ENCODE data around the gene PPP6R1.

PPP6R1 gene

DNA sequence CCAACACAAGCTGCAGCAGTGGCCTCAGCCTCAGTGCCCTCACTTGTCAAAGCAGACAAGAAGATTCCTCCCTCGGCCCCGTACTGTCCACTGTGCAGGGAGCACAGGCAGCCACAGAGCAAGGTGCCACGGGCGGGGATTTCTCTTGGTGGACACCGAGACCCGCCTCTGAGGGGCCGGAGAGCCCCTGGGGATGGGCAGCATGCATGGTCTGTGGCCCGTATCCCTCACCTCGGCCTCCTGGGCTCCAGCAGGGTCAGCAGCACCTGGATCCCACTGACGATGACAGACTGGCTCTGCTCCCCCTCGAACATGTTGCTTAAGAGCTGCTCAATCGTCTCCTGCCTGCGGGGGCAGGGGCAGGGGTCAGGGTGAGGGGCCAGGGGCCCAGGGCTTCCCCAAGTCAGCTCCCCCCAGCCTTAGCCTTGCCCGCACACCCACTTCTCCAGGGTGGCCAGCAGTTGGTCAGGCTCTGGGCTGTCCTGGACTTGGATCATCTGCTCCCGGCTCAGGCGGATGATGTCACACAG, 16.8 kb downstream of the PPP6R1 start:
- TF ChIP-seq, protein P1, sequence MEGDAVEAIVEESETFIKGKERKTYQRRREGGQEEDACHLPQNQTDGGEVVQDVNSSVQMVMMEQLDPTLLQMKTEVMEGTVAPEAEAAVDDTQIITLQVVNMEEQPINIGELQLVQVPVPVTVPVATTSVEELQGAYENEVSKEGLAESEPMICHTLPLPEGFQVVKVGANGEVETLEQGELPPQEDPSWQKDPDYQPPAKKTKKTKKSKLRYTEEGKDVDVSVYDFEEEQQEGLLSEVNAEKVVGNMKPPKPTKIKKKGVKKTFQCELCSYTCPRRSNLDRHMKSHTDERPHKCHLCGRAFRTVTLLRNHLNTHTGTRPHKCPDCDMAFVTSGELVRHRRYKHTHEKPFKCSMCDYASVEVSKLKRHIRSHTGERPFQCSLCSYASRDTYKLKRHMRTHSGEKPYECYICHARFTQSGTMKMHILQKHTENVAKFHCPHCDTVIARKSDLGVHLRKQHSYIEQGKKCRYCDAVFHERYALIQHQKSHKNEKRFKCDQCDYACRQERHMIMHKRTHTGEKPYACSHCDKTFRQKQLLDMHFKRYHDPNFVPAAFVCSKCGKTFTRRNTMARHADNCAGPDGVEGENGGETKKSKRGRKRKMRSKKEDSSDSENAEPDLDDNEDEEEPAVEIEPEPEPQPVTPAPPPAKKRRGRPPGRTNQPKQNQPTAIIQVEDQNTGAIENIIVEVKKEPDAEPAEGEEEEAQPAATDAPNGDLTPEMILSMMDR (conservative IDR thresholded peaks at IDR 0.05; ENCODE audit: low read depth, low read length) = no peak
- no peak for DNase-seq (ENCODE audit: low read depth)
- no peak overlapping the region for H3K4me3 ChIP-seq (ENCODE audit: low read depth, low read length)

- no peak overlapping the region for H3K4me3 ChIP-seq (ENCODE audit: low read depth, low read length)
- TF ChIP-seq, protein P1 (conservative IDR thresholded peaks at IDR 0.05; ENCODE audit: low read depth, low read length) = no peak
- DNase-seq (ENCODE audit: low read depth) = no peak
Measured at GRCh38 chr19:55241143-55241934, 17.5 kb downstream of the PPP6R1 start.

DNA sequence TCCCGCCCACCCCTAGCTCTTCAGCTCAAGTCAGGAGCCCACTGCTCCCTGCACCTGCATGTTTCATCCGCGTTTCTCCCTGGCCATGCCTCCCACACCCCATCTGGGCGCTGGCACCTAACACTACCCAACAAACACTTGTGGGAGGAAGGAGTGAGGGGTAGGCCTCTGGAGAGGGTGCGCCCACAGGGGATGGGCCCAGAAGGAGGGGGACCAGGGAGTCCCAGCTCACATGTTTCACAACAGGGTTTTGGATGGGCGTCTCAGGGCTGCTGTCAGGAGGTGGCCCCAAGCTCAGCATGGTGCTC, 18.1 kb downstream of the PPP6R1 start:
- TF ChIP-seq, protein P1 (conservative IDR thresholded peaks at IDR 0.05; ENCODE audit: low read depth, low read length) = no peak
- DNase-seq (ENCODE audit: low read depth) = no peak
- no peak overlapping the region for H3K4me3 ChIP-seq (ENCODE audit: low read depth, low read length)

- TF ChIP-seq, protein P1 (conservative IDR thresholded peaks at IDR 0.05; ENCODE audit: low read depth, low read length) = no peak
- H3K4me3 ChIP-seq (ENCODE audit: low read depth, low read length) = no peak overlapping the region
- no peak for DNase-seq (ENCODE audit: low read depth)
Measured at GRCh38 chr19:55239004-55239403, 19.8 kb downstream of the PPP6R1 start.

DNA sequence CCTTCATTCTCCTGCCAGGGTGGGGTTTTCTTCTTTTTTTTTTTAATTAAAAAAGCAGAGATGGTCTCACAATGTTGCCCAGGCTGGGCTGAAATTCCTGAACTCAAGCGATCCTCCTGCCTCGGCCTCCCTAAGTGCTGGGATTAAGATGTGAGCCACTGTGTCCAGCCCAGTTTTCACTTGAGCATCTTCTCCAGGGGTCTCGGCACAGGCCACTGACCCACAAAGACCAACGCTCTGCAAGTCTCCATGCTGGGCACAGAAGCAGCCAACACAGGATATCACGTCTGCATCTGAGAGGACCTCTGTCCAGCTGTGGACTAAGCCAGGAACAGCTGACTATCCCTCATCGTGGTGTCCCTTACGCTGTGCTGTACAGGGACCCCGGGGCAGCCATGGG, 20.8 kb downstream of the PPP6R1 start:
- TF ChIP-seq, protein P1 (conservative IDR thresholded peaks at IDR 0.05; ENCODE audit: low read depth, low read length) = no peak
- H3K4me3 ChIP-seq (ENCODE audit: low read depth, low read length) = no peak overlapping the region
- DNase-seq (ENCODE audit: low read depth) = no peak

- TF ChIP-seq, protein P1 (conservative IDR thresholded peaks at IDR 0.05; ENCODE audit: low read depth, low read length) = no peak
- no peak for DNase-seq (ENCODE audit: low read depth)
- H3K4me3 ChIP-seq (ENCODE audit: low read depth, low read length) = no peak overlapping the region
Measured at GRCh38 chr19:55232986-55233385, 25.8 kb downstream of the PPP6R1 start.

DNA sequence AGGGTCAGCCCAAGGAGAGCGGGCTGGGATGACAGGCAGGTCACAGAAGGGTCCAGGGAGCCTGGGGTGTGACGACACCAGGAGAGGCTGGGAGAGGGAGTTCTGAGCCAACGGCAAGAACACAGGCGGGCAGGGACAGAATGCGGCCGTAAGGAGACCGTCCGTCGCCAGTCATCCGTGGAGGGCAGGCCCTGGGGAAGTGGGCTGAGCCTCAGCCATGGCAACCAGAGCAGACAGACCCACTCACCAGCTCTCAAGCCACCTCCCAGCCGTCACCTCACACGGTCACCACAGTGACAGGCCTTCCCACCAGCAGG, 26.6 kb downstream of the PPP6R1 start:
- TF ChIP-seq, protein P1 (conservative IDR thresholded peaks at IDR 0.05; ENCODE audit: low read depth, low read length) = no peak
- no peak for DNase-seq (ENCODE audit: low read depth)
- no peak overlapping the region for H3K4me3 ChIP-seq (ENCODE audit: low read depth, low read length)
